Stimulated activated CD4-positive, alpha-beta T cell treated with anti-CD3 and anti-CD28 coated beads, Interleukin-1b, Interleukin-23, amount 100 ng/mL, for 1 hour (primary cell): ENCODE data around the gene SLC25A48.
A peak's percentile ranks its signal among the peaks of the same experiment; 100 is the strongest.

Source experiments
- DNase-seq, 2 donors: peaks; one replicate each; pipeline ENCODE4 v3.0.0-alpha.2; 2020; ENCODE audit warnings: low read depth in 2 of 2

The SLC25A48 gene

GRCh38 chr5:135881244-135881643 lies 46.8 kb downstream of the SLC25A48 start:
- DNase-seq: no peak

GRCh38 chr5:135881819-135882218 lies 47.4 kb downstream of the SLC25A48 start:
- no peak for DNase-seq

GRCh38 chr5:135883026-135883425 lies 48.6 kb downstream of the SLC25A48 start:
- DNase-seq: no peak

GRCh38 chr5:135883441-135883840 lies 49.0 kb downstream of the SLC25A48 start:
- no peak for DNase-seq

- no peak for DNase-seq
Observed at GRCh38 chr5:135885031-135885430, 50.6 kb downstream of the SLC25A48 start.

- no peak for DNase-seq
Observed at GRCh38 chr5:135886136-135886535, 51.7 kb downstream of the SLC25A48 start.

GRCh38 chr5:135887447-135887864 lies 53.0 kb downstream of the SLC25A48 start:
- peak; percentile 17 to 26 for DNase-seq

GRCh38 chr5:135887881-135888614 lies 53.6 kb downstream of the SLC25A48 start:
- DNase-seq: no peak

GRCh38 chr5:135890296-135890695 lies 55.8 kb downstream of the SLC25A48 start:
- DNase-seq: no peak

- DNase-seq: no peak
Observed at GRCh38 chr5:135890867-135891266, 56.4 kb downstream of the SLC25A48 start.

- DNase-seq: no peak
Observed at GRCh38 chr5:135891268-135891667, 56.8 kb downstream of the SLC25A48 start.

GRCh38 chr5:135891791-135892190 lies 57.3 kb downstream of the SLC25A48 start:
- DNase-seq: no peak

- DNase-seq: no peak
Observed at GRCh38 chr5:135894276-135894675, 59.8 kb downstream of the SLC25A48 start.

- DNase-seq: no peak
Observed at GRCh38 chr5:135894789-135895188, 60.3 kb downstream of the SLC25A48 start.

GRCh38 chr5:135895474-135896006 lies 61.1 kb downstream of the SLC25A48 start, which contains the start of gene IL9:
Gene IL9 (minus strand): TSS chr5:135895841. CDS start chr5:135895816, 25 bp downstream.
- DNase-seq: no peak

GRCh38 chr5:135898651-135899050 lies 64.2 kb downstream of the SLC25A48 start:
- DNase-seq: no peak

GRCh38 chr5:135900276-135900675 lies 65.8 kb downstream of the SLC25A48 start:
- DNase-seq: no peak

GRCh38 chr5:135901633-135902032 lies 67.2 kb downstream of the SLC25A48 start:
- no peak for DNase-seq

- DNase-seq: no peak
Observed at GRCh38 chr5:135905144-135905543, 70.7 kb downstream of the SLC25A48 start.

- DNase-seq: no peak
Observed at GRCh38 chr5:135913713-135914626, 79.5 kb downstream of the SLC25A48 start.

GRCh38 chr5:135915466-135916001 lies 81.1 kb downstream of the SLC25A48 start:
- no peak for DNase-seq

- no peak for DNase-seq
Observed at GRCh38 chr5:135916638-135917263, 82.3 kb downstream of the SLC25A48 start.
